C4-2B (cell line): Measurements from ENCODE around the gene CDT1.

Experiments used
- H3K27ac ChIP-seq: fragments of 450-650 bp; 2 replicates; pipeline ENCODE4 v1.5.1; 2017
- CTCF ChIP-seq: fragments of 450-650 bp; conservative IDR thresholded peaks from 2 replicates; pipeline ENCODE4 v1.5.1; 2017; ENCODE audit warnings: mild to moderate bottlenecking
- ZFX ChIP-seq: fragments of 450-650 bp; IDR thresholded peaks from 2 replicates; pipeline ENCODE4 v1.6.1; 2017

The CDT1 gene

GRCh38 chr16:88830258-88830657 lies 26.7 kb downstream of the CDT1 start:
- TF ChIP-seq ZFX: no peak
- TF ChIP-seq CTCF: no peak
- H3K27ac ChIP-seq: no peak overlapping the region

- no peak overlapping the region for H3K27ac ChIP-seq
- TF ChIP-seq CTCF: no peak
- TF ChIP-seq ZFX: no peak
Measured at GRCh38 chr16:88830783-88831182, 27.2 kb downstream of the CDT1 start.

- no peak overlapping the region for H3K27ac ChIP-seq
- TF ChIP-seq CTCF: no peak; the same call in 1 of the 2 replicates
- TF ChIP-seq ZFX: no peak
Measured at GRCh38 chr16:88831838-88832237, 28.2 kb downstream of the CDT1 start.

GRCh38 chr16:88833086-88833485 lies 29.5 kb downstream of the CDT1 start:
- no peak overlapping the region for H3K27ac ChIP-seq
- TF ChIP-seq CTCF: no peak
- no peak for TF ChIP-seq ZFX

- no peak for TF ChIP-seq ZFX
- TF ChIP-seq CTCF: no peak
- H3K27ac ChIP-seq: no peak overlapping the region
Measured at GRCh38 chr16:88834670-88835069, 31.1 kb downstream of the CDT1 start.

- TF ChIP-seq CTCF (no peak), ZFX (no peak)
- H3K27ac ChIP-seq: no peak overlapping the region
Measured at GRCh38 chr16:88835383-88835782, 31.8 kb downstream of the CDT1 start.

GRCh38 chr16:88835818-88836217 lies 32.2 kb downstream of the CDT1 start:
- TF ChIP-seq CTCF (no peak), ZFX (no peak)
- no peak overlapping the region for H3K27ac ChIP-seq
